ENCODE data around the gene HDAC5.
"Not testable (repeated sequence)": the region's sequence is repeated elsewhere in the genome, so short reads cannot be mapped to it uniquely, and the experiment has no call there.

GRCh38 chr17:44143921-44144320 is 20.5 kb upstream of the HDAC5 start:
- not testable (repeated sequence) for TF ChIP-seq SUZ12 (IDR thresholded peaks at IDR 0.05; ENCODE audit: extremely low read depth, insufficient read depth, insufficient read length); ZNF274 (IDR thresholded peaks at IDR 0.05; ENCODE audit: low read depth, low read length); YY1 (IDR thresholded peaks at IDR 0.05; ENCODE audit: insufficient read depth, insufficient read length)
